GM10847 (cell line): Measurements from ENCODE around the gene COG7.

Source experiments
- POLR2A ChIP-seq: IDR thresholded peaks from 2 replicates; pipeline ENCODE4 v1.6.1; 2011; ENCODE audit not compliant: insufficient read length; ENCODE audit errors: extremely low read depth

COG7 gene

DNA sequence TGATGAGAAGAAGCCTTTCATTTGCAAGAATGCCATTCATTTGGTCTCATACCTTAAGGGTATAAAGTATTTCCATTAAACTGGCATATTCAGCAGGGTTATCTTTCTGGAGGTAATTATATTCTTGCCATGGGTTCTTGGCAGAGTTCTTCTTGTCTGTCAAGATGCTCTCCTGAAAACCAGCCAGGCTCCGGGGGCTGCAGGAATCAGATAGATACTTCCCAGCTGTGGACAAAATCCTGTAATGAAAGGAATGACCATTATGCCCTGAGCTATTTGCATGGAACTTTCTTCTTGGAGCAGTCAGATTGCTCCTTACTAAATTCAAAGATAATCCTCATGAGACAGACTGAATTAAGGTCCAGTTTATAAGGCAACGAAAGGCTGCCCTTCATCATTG, 47.0 kb downstream of the COG7 start:
- TF ChIP-seq POLR2A = no peak

- TF ChIP-seq POLR2A = no peak
These were observed 49.4 kb downstream of the COG7 start for GRCh38 chr16:23403547-23403946.

- no peak for TF ChIP-seq POLR2A
These were observed 50.9 kb downstream of the COG7 start for GRCh38 chr16:23402100-23402499.

DNA sequence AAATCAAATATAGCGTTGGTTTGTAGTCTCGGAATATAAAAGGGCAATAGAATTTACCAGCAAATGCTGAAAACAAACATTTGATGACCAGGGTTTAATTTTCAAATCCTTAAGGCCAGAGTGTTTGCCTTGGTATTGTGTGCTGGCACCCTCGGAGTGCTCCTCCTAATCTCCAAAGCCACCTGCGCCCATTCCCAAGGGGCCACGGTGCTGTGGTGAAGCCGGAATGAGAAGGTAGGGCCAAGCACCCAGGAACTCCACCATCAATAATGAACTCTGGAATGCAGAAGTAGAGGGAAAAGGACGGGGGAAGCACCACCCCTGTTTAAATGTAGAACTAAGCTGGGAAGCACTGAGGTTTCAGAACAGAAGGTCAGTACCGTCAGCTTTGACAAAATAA, 51.9 kb downstream of the COG7 start:
- TF ChIP-seq POLR2A = no peak

DNA sequence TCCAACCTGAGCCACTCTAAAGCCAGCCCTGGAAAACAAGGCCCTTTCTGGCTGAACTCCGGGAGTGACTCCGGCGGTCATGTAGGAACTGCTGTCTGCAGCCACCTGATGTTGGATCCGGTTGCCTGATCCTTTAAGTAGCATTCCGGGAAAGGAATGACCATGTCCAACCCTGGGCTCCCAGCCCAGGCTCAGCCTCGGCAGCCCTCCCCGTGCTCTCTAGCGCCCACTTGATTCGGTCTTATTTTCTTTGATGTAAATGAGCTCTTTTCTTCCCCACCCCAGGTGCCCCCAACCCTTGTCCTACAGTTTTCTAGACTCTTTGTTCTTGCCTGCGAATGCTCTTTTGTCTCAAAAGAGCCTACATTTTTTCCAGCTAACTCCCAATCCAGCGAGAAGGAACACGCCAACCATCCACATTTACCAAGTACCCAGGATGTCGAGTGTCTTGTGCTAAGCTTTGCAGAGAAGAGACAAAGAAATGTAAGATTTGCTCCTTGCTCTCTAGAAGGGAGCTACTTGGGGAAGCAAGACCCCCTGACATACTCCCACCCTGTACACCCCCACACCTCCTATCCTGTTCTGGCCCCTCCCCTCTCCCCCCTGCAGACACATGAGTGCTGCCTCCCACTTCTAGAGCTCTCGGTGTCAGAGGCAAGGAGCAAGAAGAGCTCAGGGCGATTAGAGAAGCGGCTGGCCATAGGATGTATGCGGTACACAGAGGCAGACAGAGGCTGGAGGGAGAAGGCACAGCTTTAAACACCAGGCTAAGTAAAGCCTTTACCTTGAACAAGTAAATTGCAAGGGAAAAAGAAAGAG, 53.8 kb downstream of the COG7 start:
- TF ChIP-seq POLR2A = no peak

- no peak for TF ChIP-seq POLR2A
These were observed 55.5 kb downstream of the COG7 start for GRCh38 chr16:23397464-23397863.

DNA sequence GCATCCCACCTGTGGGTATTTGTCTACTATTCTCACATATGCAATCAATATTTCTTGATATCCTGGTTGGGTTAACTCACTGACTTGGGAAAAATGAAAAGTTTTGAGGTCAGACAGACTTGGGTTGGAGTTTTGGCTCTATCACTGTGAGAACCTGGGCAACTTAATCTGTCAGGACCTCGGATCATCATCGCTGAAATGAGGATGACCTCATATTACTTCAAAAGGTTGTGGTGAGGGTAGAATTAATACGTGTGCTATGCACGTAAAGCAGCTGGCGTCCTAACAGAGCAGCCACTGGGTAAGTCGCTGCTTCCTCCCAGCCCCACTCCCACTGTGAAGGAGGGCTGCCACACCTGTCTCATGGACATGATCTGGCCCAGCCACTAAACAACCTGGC, 57.3 kb downstream of the COG7 start:
- TF ChIP-seq POLR2A = no peak

DNA sequence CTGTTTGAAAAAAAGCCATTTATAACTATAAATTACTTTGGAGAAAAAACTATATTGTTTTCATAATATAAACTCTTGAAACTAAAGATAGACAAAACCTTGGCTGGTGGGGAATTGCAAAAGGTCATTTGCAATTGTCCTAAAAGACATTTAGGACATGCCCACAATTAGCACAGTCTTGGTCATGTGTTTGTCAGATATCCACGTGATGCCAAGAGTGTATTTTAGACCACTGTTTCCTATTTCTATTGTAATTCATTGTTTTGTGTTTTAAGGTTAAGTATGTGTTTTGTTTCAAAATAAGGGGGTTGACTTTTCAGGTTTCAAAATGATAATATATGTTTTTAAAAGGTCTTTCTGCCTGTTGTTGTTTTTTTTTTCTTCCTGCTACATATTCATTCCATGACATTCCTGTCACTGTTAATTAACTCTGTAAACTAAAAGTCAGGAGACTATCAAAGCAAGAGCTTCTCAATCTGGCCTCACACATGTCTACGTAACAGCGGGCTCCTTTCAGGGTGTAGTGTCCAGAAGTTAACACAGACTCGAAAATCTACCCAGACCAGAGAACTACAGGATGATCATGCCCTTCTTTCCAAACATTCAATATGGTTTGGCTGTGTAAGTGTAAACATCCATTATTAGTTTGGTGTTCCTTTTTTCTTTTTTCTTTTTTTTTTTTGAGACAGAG, 58.7 kb downstream of the COG7 start:
- no peak for TF ChIP-seq POLR2A

DNA sequence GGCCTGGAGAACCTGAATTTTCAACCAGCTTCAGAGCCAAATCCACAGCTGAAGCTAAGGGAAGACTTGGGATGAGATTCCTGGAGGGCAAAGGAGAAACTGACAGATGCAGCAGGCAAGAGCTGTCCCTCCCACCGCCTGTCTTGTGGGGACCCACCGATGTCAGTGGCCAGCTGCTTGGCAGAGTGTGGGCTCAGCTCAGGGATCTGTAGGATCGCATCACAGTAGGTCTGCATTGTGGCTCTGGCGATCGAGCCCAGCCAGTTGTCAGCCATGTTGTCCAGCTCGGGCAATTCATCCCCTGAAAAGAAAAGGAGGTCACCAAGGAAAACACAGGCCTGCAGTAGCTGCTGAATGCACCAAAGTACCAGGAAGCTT, 60.8 kb downstream of the COG7 start:
- TF ChIP-seq POLR2A = no peak

- TF ChIP-seq POLR2A = no peak
These were observed 61.4 kb downstream of the COG7 start for GRCh38 chr16:23391381-23392222.

- no peak for TF ChIP-seq POLR2A
These were observed 63.8 kb downstream of the COG7 start for GRCh38 chr16:23389201-23389600.

- no peak for TF ChIP-seq POLR2A
These were observed 64.2 kb downstream of the COG7 start for GRCh38 chr16:23388786-23389185.

GRCh38 chr16:23387666-23388065, 65.3 kb downstream of the COG7 start:
- TF ChIP-seq POLR2A = no peak

DNA sequence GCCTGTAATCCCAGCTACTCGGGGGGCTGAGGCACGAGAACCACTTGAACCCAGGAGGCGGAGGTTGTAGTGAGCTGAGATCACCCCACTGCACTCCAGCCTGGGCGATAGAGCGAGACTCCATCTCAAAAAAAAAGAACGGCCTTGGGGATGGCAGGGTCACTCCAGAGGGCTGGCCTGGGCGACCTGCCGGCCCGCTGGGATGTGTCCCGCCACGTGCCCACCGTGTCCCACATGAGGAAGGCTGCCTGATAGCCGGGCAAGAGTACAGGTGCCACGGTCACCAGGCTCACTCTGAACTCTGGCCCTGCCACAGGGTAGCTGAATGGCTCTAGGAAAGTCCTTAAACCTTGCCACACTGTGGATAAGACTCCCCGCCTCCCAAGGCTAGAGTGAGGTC, 67.5 kb downstream of the COG7 start:
- no peak for TF ChIP-seq POLR2A

- TF ChIP-seq POLR2A = no peak
These were observed 68.1 kb downstream of the COG7 start for GRCh38 chr16:23384878-23385277.

- no peak for TF ChIP-seq POLR2A
These were observed 69.1 kb downstream of the COG7 start for GRCh38 chr16:23383881-23384280.

DNA sequence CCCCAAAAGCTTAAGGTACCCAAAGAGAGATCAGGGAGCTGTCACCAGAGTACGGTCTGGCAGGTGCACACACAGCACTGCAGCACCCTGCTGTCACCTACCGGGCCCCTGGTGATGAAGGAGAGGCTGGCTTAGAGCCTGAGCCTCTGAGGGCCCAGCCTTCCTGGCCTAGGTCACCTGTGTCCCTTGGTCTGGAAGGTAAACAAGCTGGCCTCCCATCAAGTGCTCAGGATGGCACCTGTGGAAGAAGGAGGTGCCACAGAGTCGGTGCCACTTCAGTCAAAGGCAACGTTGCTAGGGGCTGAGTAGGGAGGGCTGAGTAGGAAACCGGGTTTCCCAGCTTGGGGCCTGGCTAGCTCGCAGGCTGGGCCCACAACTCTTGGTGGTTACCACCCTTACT, 70.7 kb downstream of the COG7 start:
- no peak for TF ChIP-seq POLR2A
